Right forelimb (tissue), 1 donor: ENCODE measurements around the gene HDGFL3.
"Not testable (repeated sequence)": the region's sequence is repeated elsewhere in the genome, so short reads cannot be mapped to it uniquely, and the experiment has no call there.

Experiments
- DNase-seq: peaks from one replicate; pipeline ENCODE4 v3.0.0-alpha.2; 2018

HDGFL3 gene

GRCh38 chr15:83192742-83193141, 14.9 kb downstream of the HDGFL3 start:
- DNase-seq = no peak

- no peak for DNase-seq
Measured at GRCh38 chr15:83190450-83190849, 17.2 kb downstream of the HDGFL3 start.

GRCh38 chr15:83185561-83185960, 22.1 kb downstream of the HDGFL3 start:
- no peak for DNase-seq

DNA sequence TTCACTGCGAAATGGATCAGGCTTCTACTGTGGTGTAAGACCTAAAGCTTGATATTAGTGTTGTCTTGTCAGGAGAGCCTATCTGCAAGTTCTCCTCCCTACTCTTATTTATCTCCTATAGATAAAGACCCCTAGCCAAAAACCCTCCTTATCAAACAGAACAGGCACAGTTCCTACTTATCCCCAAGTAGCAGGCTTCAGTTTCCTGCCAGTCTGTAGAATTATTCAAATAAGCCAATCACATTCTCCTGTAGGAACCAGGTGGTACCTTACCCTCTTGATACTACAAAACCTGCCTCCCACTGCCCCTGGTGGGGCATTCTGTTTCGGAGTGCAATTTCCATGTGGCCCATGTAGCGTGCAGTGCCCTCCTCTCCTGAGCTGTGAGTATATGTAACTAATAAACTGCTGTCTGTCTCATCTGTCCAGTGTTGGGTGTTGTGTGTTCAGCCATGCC, 28.7 kb downstream of the HDGFL3 start:
- no peak for DNase-seq

- DNase-seq = no peak
Measured at GRCh38 chr15:83178390-83178789, 29.2 kb downstream of the HDGFL3 start.

- DNase-seq = no peak
Measured at GRCh38 chr15:83174891-83175290, 32.7 kb downstream of the HDGFL3 start.

DNA sequence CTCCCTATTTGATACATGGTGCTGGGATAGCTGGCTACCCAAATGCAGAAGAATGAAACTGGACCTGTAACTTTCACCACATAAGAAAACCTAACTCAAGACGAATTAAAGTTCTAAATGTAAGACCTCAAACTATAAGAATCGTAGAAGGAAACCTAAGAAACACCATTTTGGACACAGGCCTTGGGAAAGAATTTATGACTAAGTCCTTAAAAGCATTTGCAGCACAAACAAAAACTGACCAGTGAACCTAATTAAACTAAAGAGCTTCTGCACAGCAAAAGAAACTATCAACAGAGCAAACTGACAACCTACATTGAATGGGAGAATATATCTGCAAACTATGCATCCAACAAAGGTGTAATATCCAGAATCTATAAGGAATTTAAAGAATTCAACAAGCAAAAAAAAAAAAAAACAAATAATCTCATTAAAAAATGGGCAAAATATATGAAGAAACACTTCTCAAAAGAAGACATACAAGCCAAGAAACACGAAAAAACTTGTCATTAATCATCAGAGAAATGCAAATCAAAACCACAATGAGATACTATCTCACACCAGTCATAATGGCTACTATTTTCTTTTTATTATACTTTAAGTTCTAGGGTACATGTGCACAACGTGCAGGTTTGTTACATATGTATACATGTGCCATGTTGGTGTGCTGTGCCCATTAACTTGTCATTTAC, 37.0 kb downstream of the HDGFL3 start:
- DNase-seq = no peak

GRCh38 chr15:83169576-83169975, 38.0 kb downstream of the HDGFL3 start:
- DNase-seq = not testable (repeated sequence)

DNA sequence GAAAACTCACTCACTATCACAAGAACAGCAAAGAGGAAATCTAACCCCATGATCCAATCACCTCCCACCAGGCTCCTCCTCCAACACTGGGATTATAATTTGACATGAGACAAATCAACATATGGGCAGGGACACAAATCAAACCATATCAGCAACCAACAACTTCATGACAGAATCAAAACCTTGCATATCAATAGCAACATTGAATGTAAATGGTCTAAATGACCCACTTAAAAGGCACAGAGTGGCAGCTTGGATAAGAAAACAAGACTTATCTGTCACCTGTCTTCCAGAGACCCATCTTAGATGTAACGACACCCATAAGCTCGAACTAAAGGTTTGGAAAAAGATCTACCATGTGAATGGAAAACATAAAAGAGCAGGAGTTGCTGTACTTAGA, 40.8 kb downstream of the HDGFL3 start:
- DNase-seq = no peak

DNA sequence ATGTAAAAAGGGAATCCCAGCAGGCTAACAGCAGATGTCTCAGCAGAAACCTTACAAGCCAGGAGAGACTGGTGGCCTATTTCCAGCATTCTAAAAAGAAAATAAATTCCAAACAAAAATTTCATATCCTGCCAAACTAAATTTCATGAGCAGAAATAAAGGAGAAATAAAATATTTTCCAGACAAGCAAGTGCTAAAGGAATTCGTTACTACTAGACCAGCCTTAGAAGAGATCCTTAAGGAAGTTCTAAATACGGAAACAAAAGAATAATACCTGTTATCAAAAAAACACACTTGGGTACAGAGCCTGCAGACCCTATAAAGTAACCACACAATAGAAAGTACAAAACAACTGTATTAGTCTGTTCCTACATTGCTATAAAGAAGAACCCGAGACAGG, 41.4 kb downstream of the HDGFL3 start:
- no peak for DNase-seq

DNA sequence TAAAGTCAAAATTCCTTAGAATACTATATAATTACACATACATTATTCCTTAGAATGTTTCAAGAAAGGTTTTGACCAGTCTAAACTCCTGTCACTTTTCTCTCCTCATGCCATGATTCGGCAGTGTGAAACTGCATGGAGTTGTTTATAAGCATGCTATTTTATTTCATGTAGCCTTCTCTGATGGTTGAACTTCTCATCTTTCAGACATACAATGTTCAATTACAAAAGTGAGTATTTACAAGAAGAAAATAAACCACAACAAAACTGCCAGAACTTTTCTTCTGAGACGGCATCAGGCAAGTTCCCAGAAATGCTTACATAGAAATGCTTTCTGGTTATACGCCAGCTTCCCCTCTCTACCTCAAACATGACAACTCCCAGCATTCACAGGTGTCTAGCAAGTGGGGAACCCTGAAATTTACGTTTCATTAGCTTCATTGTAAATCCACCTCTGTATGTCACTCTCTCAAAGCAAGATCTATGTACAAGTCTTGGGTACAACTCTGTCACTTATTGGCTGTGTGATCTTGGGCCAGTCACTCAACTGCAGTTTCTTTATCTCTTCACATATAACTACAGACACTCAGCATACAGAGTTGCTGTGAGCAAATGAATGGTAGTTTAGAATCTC, 42.7 kb downstream of the HDGFL3 start:
- no peak for DNase-seq

GRCh38 chr15:83164111-83164770, 43.4 kb downstream of the HDGFL3 start:
- DNase-seq = no peak

DNA sequence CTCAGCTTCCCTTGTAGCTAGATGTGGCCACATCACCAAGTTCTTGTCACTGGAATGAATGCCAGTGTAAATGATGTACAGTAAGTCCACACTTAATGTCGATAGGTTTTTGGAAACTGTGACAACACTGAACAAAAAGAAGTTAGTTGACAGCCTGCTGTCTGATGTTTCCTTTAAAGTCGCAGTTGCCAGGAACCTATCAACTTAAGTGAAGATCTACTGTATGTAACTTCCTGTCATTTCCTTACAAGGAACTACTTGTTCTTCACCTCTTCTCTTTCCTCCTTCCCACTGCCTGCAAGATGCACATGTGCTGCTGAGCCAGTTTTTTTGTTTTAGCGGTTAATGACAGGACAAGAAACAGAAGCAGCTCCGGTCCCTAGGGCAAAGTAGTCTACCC, 44.6 kb downstream of the HDGFL3 start:
- no peak for DNase-seq

- no peak for DNase-seq
Measured at GRCh38 chr15:83160741-83161140, 46.9 kb downstream of the HDGFL3 start.

GRCh38 chr15:83158393-83158792, 49.2 kb downstream of the HDGFL3 start:
- no peak for DNase-seq

GRCh38 chr15:83155942-83156341, 51.7 kb downstream of the HDGFL3 start:
- no peak for DNase-seq

- DNase-seq = no peak
Measured at GRCh38 chr15:83153288-83153687, 54.3 kb downstream of the HDGFL3 start.

GRCh38 chr15:83144771-83145170, 62.9 kb downstream of the HDGFL3 start:
- DNase-seq = no peak

GRCh38 chr15:83142151-83142550, 65.5 kb downstream of the HDGFL3 start:
- not testable (repeated sequence) for DNase-seq

GRCh38 chr15:83132861-83133523, 74.6 kb downstream of the HDGFL3 start:
- no peak for DNase-seq

DNA sequence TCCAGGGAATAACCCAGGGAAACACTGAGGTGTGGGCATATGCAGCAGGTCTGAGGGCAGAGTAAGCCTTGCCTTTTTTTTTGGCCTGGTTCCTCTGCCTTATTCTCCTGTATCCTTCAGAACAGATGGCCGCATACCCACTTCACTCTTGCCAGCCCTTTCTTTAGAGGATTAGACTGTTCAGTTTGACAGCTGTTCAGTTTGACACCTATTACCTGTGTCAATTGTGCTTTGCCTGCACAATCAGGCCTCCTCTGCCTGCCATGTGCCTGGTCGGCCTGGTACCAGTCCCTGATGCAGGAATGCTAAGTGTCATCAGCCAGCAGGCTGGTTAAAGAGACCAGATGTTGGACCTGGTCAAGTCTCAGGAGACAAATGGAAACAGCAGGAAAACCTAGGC, 77.8 kb downstream of the HDGFL3 start:
- no peak for DNase-seq

GRCh38 chr15:83127547-83128150, 80.0 kb downstream of the HDGFL3 start:
- no peak for DNase-seq

- DNase-seq = no peak
Measured at GRCh38 chr15:83123529-83123928, 84.1 kb downstream of the HDGFL3 start.
